Measurements from ENCODE around the gene EIF3I. TPM values are rescaled to one million over a fixed set of nuclear protein-coding genes. Genes with fewer than 3 reads are reported as not detected.
A peak's percentile ranks its signal among the peaks of the same experiment; 100 is the strongest.

The EIF3I gene
- total and polyA plus RNA-seq, 2 of the 8 experiments (the other 6 are each of a cell fraction or from before 2014, with no cell fraction given), result 247 to 346 TPM

GRCh38 chr1:32275424-32275823, 53.2 kb downstream of the EIF3I start:
- Histone ChIP-seq H4K8ac (ENCODE audit: extremely low read depth, insufficient read depth, low read length) (peak overlapping the region; percentile 97), H4K91ac (replicated peaks; ENCODE audit: insufficient read length, low read length) (peak overlapping the region; percentile 95), H2BK120ac (replicated peaks; ENCODE audit: low read depth, low read length) (peak overlapping the region; percentile 70), H3K4ac (replicated peaks; ENCODE audit: insufficient read length, low read depth, low read length) (peak overlapping the region; percentile 7), H2BK12ac (ENCODE audit: low read depth, low read length) (peak overlapping the region; percentile 88; the same call in 1 of the 2 replicates), H3K14ac (ENCODE audit: insufficient read length) (no peak overlapping the region), H3K9me3 (ENCODE audit: insufficient read depth in 2 of 2, low read depth in 1 of 2, low read length in 1 of 2) (no peaks in the 10 kb centered on the region), H3K4me3 (ENCODE audit: extremely low read depth in 1 of 4, insufficient read depth in 2 of 4, low read depth in 3 of 4, low read length in 4 of 4) (peak overlapping the region; percentile 30 to 56 (median 38); a peak in 7 of 8 replicates), H2BK5ac (ENCODE audit: low read depth, low read length) (peak overlapping the region; percentile 88; the same call in 1 of the 2 replicates), H3K18ac (ENCODE audit: extremely low read depth, low read length) (peak overlapping the region; percentile 81; the same call in 1 of the 2 replicates), H3K56ac (replicated peaks; ENCODE audit: insufficient read length, low read depth, low read length) (peak overlapping the region; percentile 59), H2AK5ac (ENCODE audit: low read depth, low read length) (no peak overlapping the region), H3K4me2 (ENCODE audit: insufficient read depth in 1 of 2, low read depth in 2 of 2, low read length in 2 of 2) (peak overlapping the region; percentile 67 to 98), H3K79me1 (ENCODE audit: low read depth, low read length) (no peaks in the 10 kb centered on the region; the same call in 1 of the 2 replicates), H3K27me3 (replicated peaks in 1 of 4; ENCODE audit: control insufficient read depth in 3 of 4, extremely low read depth in 1 of 4, insufficient read depth in 3 of 4, low read length in 3 of 4) (no peaks in the 10 kb centered on the region), H3K23ac (ENCODE audit: insufficient read length) (no peak overlapping the region), H3K27ac (ENCODE audit: low read depth, low read length) (0 out of 2 replicates have a peak overlapping the region, but pooled peaks have one; percentile 19), H2BK20ac (ENCODE audit: low read length) (no peak overlapping the region), H3K4me1 (replicated peaks in 1 of 4; ENCODE audit: control insufficient read depth in 3 of 4, insufficient read depth in 4 of 4, low read length in 3 of 4) (peaks cover 6 to 33% (median 19%) of the 10 kb centered on the region in 4 experiments), H4K20me1 (replicated peaks in 1 of 2; ENCODE audit: control insufficient read depth in 1 of 2, insufficient read depth in 2 of 2, low read length in 2 of 2) (peaks cover 0 to 4% of the 10 kb centered on the region in 2 experiments), H3K9ac (replicated peaks in 1 of 4; ENCODE audit: extremely low read depth in 1 of 4, low read depth in 3 of 4, low read length in 3 of 4) (peak overlapping the region in 2 of 4 experiments; percentile 29 to 39; a peak in 2 of 7 replicates), H3K79me2 (ENCODE audit: control insufficient read depth in 1 of 2, insufficient read depth in 2 of 2, low read length in 2 of 2) (no peaks in the 10 kb centered on the region), H3K36me3 (ENCODE audit: control insufficient read depth in 2 of 4, insufficient read depth in 4 of 4, low read length in 3 of 4) (peaks cover 0 to 8% (median 2%) of the 10 kb centered on the region in 4 experiments; a peak in 3 of 8 replicates), H2AFZ (ENCODE audit: low read length) (peak overlapping the region; percentile 4; the same call in 1 of the 2 replicates), H2BK15ac (ENCODE audit: low read length) (no peak overlapping the region), H4K5ac (ENCODE audit: insufficient read length, low read depth, low read length) (peak overlapping the region; percentile 81), H3K23me2 (ENCODE audit: low read depth, low read length) (peaks cover 19% of the 10 kb centered on the region)
- ChIA-PET POLR2A (ENCODE audit: partially characterized antibody) (interaction anchor here (0.8 to 3.9 kb wide), 14 partner anchors 8 to 78 kb away, joined by 3 to 27 read pairs (median 6); partner anchors contain the start of genes HDAC1, IQCC, LCK and MARCKSL1), CTCF (ENCODE audit: partially characterized antibody) (interaction anchor here (0.6 to 4.3 kb wide), 7 partner anchors 8 to 60 kb away, joined by 3 to 27 read pairs (median 4); partner anchors contain the start of genes HDAC1 and LCK)
- FAIRE-seq (no peak), DNase-seq (ENCODE audit: low read depth in 1 of 2, low spot score in 2 of 2) (no peak)
- TF ChIP-seq HDAC2 (IDR thresholded peaks at IDR 0.05; ENCODE audit: borderline replicate concordance in 1 of 2, low read depth in 2 of 2, low read length in 2 of 2), result no peak
- TF ChIP-seq TAF1 (IDR thresholded peaks at IDR 0.05; ENCODE audit: low read depth, low read length), result 0 out of 2 replicates have a peak, but pooled peaks have one; percentile 6
- 56% methylated on average over 11 of the region's 41 CpGs; no CpG with 5 or more reads in 1 of the 2 experiments for WGBS, 2 experiments (ENCODE audit: extremely low coverage in 1 of 2, insufficient coverage in 1 of 2, insufficient read length in 1 of 2, insufficient replicate concordance in 2 of 2, low coverage in 1 of 2, low lambda C conversion rate in 2 of 2, missing lambda C conversion rate in 1 of 2)
